Measurements from ENCODE around the gene TRPT1.

Gene TRPT1

DNA sequence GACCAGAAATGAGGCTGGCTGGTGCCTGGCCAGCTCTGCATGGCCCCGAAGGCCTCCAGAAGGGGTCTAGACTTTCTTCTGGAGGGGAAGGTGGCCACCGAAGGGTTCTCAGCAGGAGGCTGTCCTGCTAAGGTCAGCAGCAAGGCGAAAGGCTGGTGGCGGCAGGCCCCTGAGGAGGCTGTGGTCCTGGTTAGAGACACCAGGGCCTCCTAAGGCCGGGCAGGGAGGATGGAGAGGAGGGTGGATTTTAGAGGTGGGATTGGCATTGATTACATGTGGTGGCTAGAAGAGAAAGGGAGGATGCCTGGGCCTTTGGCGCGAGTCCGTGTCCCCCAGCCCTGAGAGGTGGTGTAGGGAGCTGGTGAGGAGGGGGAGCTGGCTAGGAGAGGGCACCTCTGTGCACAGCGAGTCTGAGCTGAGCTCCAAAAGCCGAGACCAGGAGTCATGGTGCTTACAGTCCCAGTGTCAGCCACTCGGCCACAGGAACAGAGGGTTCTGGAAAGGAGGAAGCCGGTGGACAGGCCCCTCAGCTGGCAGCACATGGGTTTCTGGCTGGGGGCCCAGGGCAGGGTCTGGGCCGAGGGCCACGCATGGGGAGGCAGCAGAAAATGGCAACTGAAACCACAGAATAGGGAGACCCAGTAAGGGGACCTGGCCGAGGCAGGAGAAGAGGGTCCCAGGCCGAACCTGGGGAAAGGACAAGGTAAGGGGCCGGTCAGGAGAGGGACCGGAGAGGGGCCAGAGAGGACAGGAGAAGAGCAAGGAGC is 17.0 kb downstream of the TRPT1 start:
- DNase-seq (ENCODE audit: low spot score), result no peak
- POLR2A ChIA-PET (ENCODE audit: low non-redundant PET), result interaction anchor here (0.6 kb wide), 1 partner anchor 1455 kb away, joined by 3 read pairs; the partner anchor contains the start of gene ZBTB3
- CTCF ChIA-PET, result interaction anchor here (0.5 to 0.9 kb wide), 4 partner anchors 9 to 443 kb away, joined by 3 to 6 read pairs (median 4); no protein-coding TSS in a partner anchor
- peak overlapping the region; percentile 12; the same call in 1 of the 2 replicates for H3K27ac ChIP-seq
- TF ChIP-seq, protein P1, sequence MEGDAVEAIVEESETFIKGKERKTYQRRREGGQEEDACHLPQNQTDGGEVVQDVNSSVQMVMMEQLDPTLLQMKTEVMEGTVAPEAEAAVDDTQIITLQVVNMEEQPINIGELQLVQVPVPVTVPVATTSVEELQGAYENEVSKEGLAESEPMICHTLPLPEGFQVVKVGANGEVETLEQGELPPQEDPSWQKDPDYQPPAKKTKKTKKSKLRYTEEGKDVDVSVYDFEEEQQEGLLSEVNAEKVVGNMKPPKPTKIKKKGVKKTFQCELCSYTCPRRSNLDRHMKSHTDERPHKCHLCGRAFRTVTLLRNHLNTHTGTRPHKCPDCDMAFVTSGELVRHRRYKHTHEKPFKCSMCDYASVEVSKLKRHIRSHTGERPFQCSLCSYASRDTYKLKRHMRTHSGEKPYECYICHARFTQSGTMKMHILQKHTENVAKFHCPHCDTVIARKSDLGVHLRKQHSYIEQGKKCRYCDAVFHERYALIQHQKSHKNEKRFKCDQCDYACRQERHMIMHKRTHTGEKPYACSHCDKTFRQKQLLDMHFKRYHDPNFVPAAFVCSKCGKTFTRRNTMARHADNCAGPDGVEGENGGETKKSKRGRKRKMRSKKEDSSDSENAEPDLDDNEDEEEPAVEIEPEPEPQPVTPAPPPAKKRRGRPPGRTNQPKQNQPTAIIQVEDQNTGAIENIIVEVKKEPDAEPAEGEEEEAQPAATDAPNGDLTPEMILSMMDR (conservative IDR thresholded peaks at IDR 0.05; ENCODE audit: low read depth), result no peak

DNA sequence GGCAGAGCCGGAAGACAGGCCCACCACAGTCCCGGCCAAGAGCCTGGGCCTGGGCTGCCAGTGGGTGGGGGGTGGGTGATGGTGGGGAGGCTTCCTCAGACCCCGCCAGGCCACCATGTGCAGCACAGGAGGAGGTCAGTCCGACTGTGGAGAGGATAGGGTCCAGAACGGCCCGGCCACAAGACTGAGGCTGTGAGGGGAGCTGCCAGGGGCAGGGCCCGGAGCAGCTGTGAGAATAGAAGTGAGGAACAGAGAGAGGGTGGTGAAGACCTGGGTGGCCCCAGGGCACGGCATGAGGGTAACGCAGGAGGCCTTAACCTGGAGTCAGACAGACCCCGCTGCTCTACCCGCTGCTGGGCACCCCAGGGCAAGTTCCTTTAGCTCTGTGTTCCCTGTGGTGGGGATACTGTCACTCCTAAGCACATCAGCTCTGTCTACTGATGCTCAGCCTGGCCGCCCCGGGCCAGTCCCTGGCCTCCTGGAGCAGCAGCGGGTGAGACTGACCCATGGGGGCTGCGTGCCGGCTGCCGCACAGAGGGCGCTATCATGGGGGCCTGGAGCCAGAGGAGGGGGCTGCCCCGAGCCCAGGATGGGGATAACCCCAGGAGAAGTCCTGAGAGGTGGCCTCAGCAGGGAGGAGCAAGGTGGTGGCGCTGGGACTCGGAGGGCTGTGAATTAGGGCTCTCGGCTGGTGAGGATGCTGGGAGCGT is 17.7 kb downstream of the TRPT1 start:
- ChIA-PET CTCF (interaction anchor here (0.5 to 0.6 kb wide), 2 partner anchors 177 to 442 kb away, joined by 3 to 6 read pairs; no protein-coding TSS in a partner anchor), POLR2A (ENCODE audit: low non-redundant PET) (no interaction called here)
- H3K27ac ChIP-seq, result peak overlapping the region; percentile 60
- DNase-seq (ENCODE audit: low spot score), result no peak
- TF ChIP-seq, protein P1 (conservative IDR thresholded peaks at IDR 0.05; ENCODE audit: low read depth), result no peak

DNA sequence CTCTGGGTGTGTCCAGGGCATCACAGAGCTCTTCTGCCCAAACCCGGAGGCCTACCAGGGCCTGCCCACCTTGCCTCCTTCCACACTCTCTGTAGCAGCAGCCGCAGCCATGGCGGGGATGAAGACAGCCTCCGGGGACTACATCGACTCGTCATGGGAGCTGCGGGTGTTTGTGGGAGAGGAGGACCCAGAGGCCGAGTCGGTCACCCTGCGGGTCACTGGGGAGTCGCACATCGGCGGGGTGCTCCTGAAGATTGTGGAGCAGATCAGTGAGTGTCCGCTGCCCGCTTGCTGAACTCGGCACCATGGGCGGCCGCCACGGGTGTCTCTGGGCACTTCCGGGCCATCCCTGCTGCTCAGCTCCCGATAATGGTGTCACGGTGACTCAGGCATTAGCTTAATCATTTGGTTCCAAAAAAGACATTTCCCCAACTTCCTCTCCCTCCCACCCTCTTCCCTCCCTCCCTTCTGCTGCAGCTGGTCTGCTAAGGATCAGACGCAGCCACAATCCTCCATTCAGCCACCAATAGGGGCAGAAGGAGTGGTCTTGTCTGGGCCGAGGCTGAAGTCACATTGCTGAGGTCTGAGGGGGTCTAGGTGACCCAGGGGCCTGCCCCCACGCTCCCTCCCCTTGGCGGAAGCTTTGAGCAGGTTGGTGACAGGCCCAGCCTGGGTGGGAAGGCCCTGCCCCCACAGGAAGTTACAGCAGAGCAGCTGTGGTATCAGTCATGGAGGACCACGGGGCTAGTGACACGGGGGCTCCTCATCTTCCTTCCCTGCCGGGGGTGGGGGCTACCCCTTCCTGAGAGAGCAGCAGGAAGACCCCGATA is 18.5 kb downstream of the TRPT1 start:
- H3K27ac ChIP-seq, result peak overlapping the region; percentile 60
- DNase-seq (ENCODE audit: low spot score), result no peak
- TF ChIP-seq, protein P1 (conservative IDR thresholded peaks at IDR 0.05; ENCODE audit: low read depth), result no peak
- ChIA-PET CTCF (interaction anchor here (0.6 to 0.7 kb wide), 3 partner anchors 105 to 397 kb away, joined by 3 to 4 read pairs (median 3); no protein-coding TSS in a partner anchor), POLR2A (ENCODE audit: low non-redundant PET) (no interaction called here)

DNA sequence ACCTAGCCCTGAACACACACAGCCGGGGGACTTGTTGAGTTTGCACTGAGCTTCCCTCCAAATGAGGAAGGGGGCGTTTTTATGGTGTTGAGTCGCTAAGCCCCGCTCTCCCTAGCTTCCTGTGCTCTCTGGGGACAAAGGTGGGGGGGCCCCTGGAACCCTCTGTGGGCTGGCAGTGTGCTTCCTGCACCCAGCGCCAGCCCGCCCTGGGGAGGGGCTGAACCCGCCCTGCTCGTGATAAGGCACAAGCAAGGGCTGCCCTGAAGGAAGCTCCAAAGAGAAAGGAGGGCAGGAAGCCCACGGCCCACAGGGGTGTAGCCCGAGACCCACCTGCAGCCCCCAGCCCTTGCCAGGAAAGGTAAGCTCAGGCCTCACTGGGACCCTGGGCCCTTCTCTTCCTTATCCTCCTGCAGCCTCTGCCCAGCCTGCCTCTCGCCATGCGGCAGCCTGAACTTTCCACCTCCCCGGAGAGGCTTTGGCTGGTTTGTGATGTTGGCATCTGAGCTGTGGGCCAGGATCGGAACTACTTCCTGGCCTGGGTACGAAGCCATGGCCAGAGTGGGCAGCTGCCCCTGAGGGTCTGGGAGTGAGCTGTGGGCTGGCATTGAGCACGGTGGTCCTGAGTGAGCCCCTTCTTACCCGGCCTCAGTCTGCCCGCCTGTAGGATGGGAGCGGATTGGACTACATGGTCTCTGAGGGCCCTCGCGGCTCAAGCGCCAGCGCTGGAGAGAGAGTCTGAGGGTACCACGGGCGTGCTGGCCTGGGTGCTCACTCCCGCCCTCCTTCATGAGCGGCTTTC is 19.3 kb downstream of the TRPT1 start, which contains the start of gene FERMT3:
Gene FERMT3 (plus strand): TSS at position 265 of the 799 bp plus-strand sequence. CDS start 644 bp downstream, outside the sequence.
- DNase-seq (ENCODE audit: low spot score), result no peak
- TF ChIP-seq, protein P1 (conservative IDR thresholded peaks at IDR 0.05; ENCODE audit: low read depth), result no peak
- POLR2A ChIA-PET (ENCODE audit: low non-redundant PET), result interaction anchor here (1.1 kb wide), 1 partner anchor 94 kb away, joined by 3 read pairs; the partner anchor contains the start of gene CATSPERZ
- CTCF ChIA-PET, result interaction anchor here (0.6 to 0.9 kb wide), 5 partner anchors 94 to 397 kb away, joined by 3 to 5 read pairs (median 3); no protein-coding TSS in a partner anchor
- peak within 1 kb of the TSS; percentile 60 for H3K27ac ChIP-seq

DNA sequence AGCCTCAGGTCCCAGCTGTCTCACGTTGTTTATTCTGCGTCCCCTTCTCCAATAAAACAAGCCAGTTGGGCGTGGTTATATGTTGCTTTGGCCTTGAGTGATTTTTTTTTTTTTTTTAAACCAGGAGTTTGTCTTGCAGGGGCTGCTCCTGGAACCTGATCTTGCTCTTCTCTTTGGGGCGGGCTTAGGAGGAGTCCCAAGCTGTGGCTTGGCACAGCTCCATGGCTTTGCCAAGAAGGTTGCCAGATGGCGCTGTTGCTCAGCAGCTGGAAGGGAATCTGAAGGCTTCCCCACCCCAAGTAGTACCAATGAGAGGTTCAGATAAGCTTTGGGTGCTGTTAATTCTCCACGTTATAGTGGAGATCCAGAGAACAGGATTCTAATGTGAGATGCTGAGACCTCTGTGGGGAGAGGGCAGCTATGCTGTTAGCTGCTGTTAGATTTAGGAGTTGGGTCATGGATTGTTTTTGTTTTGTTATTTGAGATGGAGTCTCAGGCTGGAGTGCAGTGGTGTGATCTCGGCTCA is 21.5 kb downstream of the TRPT1 start:
- POLR2A ChIA-PET (ENCODE audit: low non-redundant PET), result interaction anchor here (0.6 to 0.7 kb wide), 4 partner anchors 12 to 1214 kb away, joined by 3 to 5 read pairs (median 3); partner anchors contain the start of gene STIP1
- CTCF ChIA-PET, result interaction anchor here (0.6 to 1.9 kb wide), 14 partner anchors 9 to 148 kb away, joined by 3 to 30 read pairs (median 4); partner anchors contain the start of gene GPR137
- DNase-seq (ENCODE audit: low spot score), result peak; percentile 89
- TF ChIP-seq, protein P1 (conservative IDR thresholded peaks at IDR 0.05; ENCODE audit: low read depth), result peak; percentile 84
- H3K27ac ChIP-seq, result peak overlapping the region; percentile 60

Data from RWPE1 (cell line).